IMR-90 (cell line): ENCODE measurements around the gene SCGB1C1. TPM values are rescaled to one million over a fixed set of nuclear protein-coding genes. Genes with fewer than 3 reads are reported as not detected.

Source experiments
- ATAC-seq: fragments of 200-7000 bp; cut with Tn5 transposase; 2 replicates; pipeline ENCODE4 v1.9.1; 2020; ENCODE audit warnings: low read depth, mild to moderate bottlenecking, moderate library complexity
- BruUV-seq: library from RNA; stranded (reverse); fragments of 400-500 nt; replicated peaks from 2 replicates; lab custom pipeline; 2021; lab: Mats Ljungman, UMichigan
- CTCF ChIA-PET: fragments of 300-600 bp; formaldehyde crosslinking; extraction: SDS; loops from one replicate; lab custom pipeline; 2021; ENCODE audit warnings: antibody characterized with exemption; lab: Yijun Ruan, JAX
- POLR2A ChIA-PET: fragments of 300-600 bp; sonication (Branson Sonifier 250); formaldehyde crosslinking; loops from one replicate; lab custom pipeline; 2022; ENCODE audit warnings: antibody characterized with exemption; ENCODE audit not compliant: unreplicated experiment; lab: Charles Lee
- DNase-seq: peaks from one replicate; pipeline ENCODE4 v3.0.0; 2013
- H2AFZ ChIP-seq: replicated peaks from 2 replicates; pipeline ENCODE3; 2013; ENCODE audit warnings: low read length, mild to moderate bottlenecking; ENCODE audit not compliant: poor library complexity
- H2AK5ac ChIP-seq: 2 replicates; pipeline ENCODE4 v1.6.1; 2013; ENCODE audit warnings: low read depth, low read length, inconsistent platforms
- H2AK9ac ChIP-seq: replicated peaks from 2 replicates; pipeline ENCODE3; 2013; ENCODE audit warnings: mild to moderate bottlenecking, low read depth, low read length, moderate library complexity; ENCODE audit not compliant: poor library complexity
- H2BK120ac ChIP-seq: 2 replicates; pipeline ENCODE4 v1.6.1; 2013; ENCODE audit warnings: low read depth, low read length, inconsistent platforms
- H2BK15ac ChIP-seq: 3 replicates; pipeline ENCODE4 v1.6.1; 2013; ENCODE audit warnings: low read depth, low read length, inconsistent platforms
- H2BK20ac ChIP-seq: 2 replicates; pipeline ENCODE4 v1.6.1; 2013; ENCODE audit warnings: low read depth, mild to moderate bottlenecking, inconsistent platforms, low read length, moderate library complexity
- H2BK5ac ChIP-seq: 2 replicates; pipeline ENCODE4 v1.6.1; 2013; ENCODE audit warnings: mild to moderate bottlenecking, low read depth, low read length, inconsistent platforms; ENCODE audit not compliant: poor library complexity, severe bottlenecking
- H3K14ac ChIP-seq: replicated peaks from 2 replicates; pipeline ENCODE4 v1.6.1; 2013; ENCODE audit warnings: low read depth, low read length, inconsistent platforms
- H3K18ac ChIP-seq: 2 replicates; pipeline ENCODE4 v1.6.1; 2013; ENCODE audit warnings: low read depth, low read length, control low read depth
- H3K23ac ChIP-seq: 2 replicates; pipeline ENCODE4 v1.6.1; 2013; ENCODE audit warnings: low read depth, low read length, inconsistent platforms
- H3K27ac ChIP-seq: 2 replicates; pipeline ENCODE4 v1.5.1; 2013; ENCODE audit warnings: mild to moderate bottlenecking, control low read depth, low read length; ENCODE audit not compliant: insufficient read depth
- H3K27me3 ChIP-seq: 2 replicates; pipeline ENCODE4 v1.6.1; 2013; ENCODE audit warnings: low read length; ENCODE audit not compliant: control insufficient read depth, insufficient read depth
- H3K36me3 ChIP-seq: 2 replicates; pipeline ENCODE4 v1.6.1; 2013; ENCODE audit warnings: low read length, mixed read lengths; ENCODE audit not compliant: control insufficient read depth, insufficient read depth
- H3K4ac ChIP-seq: 2 replicates; pipeline ENCODE4 v1.6.1; 2013; ENCODE audit warnings: low read depth, low read length, inconsistent platforms
- H3K4me1 ChIP-seq: 2 replicates; pipeline ENCODE4 v1.6.1; 2013; ENCODE audit warnings: low read length, mixed read lengths; ENCODE audit not compliant: control insufficient read depth, insufficient read depth
- H3K4me2 ChIP-seq: 2 replicates; pipeline ENCODE4 v1.6.1; 2013; ENCODE audit warnings: low read depth, mild to moderate bottlenecking, control low read depth, low read length, moderate library complexity
- H3K4me3 ChIP-seq: 2 replicates; pipeline ENCODE4 v1.5.1; 2013; ENCODE audit warnings: low read depth, mild to moderate bottlenecking, control low read depth, low read length, moderate library complexity; ENCODE audit not compliant: insufficient read depth
- H3K56ac ChIP-seq: 2 replicates; pipeline ENCODE4 v1.6.1; 2013; ENCODE audit warnings: low read length, inconsistent platforms; ENCODE audit not compliant: insufficient read depth; ENCODE audit errors: extremely low read depth
- H3K79me1 ChIP-seq, 2 experiments: 2 replicates each; pipeline ENCODE4 v1.6.1; 2013; ENCODE audit warnings: low read length in 2 of 2, inconsistent platforms in 1 of 2, low read depth in 1 of 2
- H3K9ac ChIP-seq: 2 replicates; pipeline ENCODE4 v1.6.1; 2013; ENCODE audit warnings: low read depth, low read length, control low read depth
- H3K9me1 ChIP-seq: 2 replicates; pipeline ENCODE4 v1.6.1; 2013; ENCODE audit warnings: low read length, inconsistent platforms; ENCODE audit not compliant: insufficient read depth
- H3K9me3 ChIP-seq: 2 replicates; pipeline ENCODE4 v1.6.1; 2013; ENCODE audit warnings: low read length; ENCODE audit not compliant: control insufficient read depth, insufficient read depth
- H4K20me1 ChIP-seq: 2 replicates; pipeline ENCODE4 v1.6.1; 2013; ENCODE audit warnings: low read length, inconsistent platforms; ENCODE audit not compliant: insufficient read depth
- H4K5ac ChIP-seq: 2 replicates; pipeline ENCODE4 v1.6.1; 2013; ENCODE audit warnings: mild to moderate bottlenecking, low read depth, low read length, control low read depth
- H4K8ac ChIP-seq, 2 experiments: 2 replicates each; pipeline ENCODE4 v1.6.1; 2013; ENCODE audit warnings: low read depth in 2 of 2, low read length in 2 of 2, control low read depth in 1 of 2, inconsistent platforms in 1 of 2
- H4K91ac ChIP-seq: 2 replicates; pipeline ENCODE4 v1.6.1; 2013; ENCODE audit warnings: low read depth, low read length, inconsistent platforms; ENCODE audit not compliant: insufficient read depth
- CEBPB ChIP-seq: IDR thresholded peaks from 2 replicates; pipeline ENCODE4 v1.6.1; 2012; ENCODE audit warnings: low read depth, low read length, improper control_type of control experiment
- CHD1 ChIP-seq: IDR thresholded peaks from 2 replicates; pipeline ENCODE4 v1.6.1; 2012; ENCODE audit warnings: low read depth, low read length, improper control_type of control experiment
- POLR2A ChIP-seq: IDR thresholded peaks from 2 replicates; pipeline ENCODE4 v1.6.1; 2012; ENCODE audit warnings: mild to moderate bottlenecking, low read depth, low read length
- WGBS, 2 experiments: methylation state at CpG; one replicate each; pipeline versions ENCODE4 v1.1.5 to v1.1.7; 2013; ENCODE audit warnings: missing lambda C conversion rate in 2 of 2; ENCODE audit not compliant: insufficient read length in 1 of 2; ENCODE audit errors: extremely low coverage in 2 of 2; 5-methylcytosine and 5-hydroxymethylcytosine counted together
- dilution Hi-C: fragments of 300-500 bp; cut with HindIII; formaldehyde crosslinking; loops from one replicate; pipeline ENCODE4 v1.14.3; 2018; ENCODE audit warnings: low sequenced_read_pairs; ENCODE audit not compliant: unreplicated experiment
- in situ Hi-C: fragments of 300-500 bp; cut with MboI; formaldehyde crosslinking; loops from 3 replicates; pipeline ENCODE4 v1.14.3; 2019; ENCODE audit warnings: low sequenced_read_pairs, inconsistent platforms, mixed read lengths
- intact Hi-C: fragments of 100-400 bp; cut with micrococcal nuclease; formaldehyde crosslinking; loops from 2 replicates; pipeline ENCODE4 v1.10.0; 2022
- polyA plus RNA-seq, 3 experiments: library from polyadenylated mRNA; depleted of rRNA; stranded (reverse); fragments of >200 nt; gene quantifications; 2 replicates each; pipeline ENCODE4 v1.2.3, GENCODE V29; 2012; ENCODE audit warnings: low replicate concordance in 1 of 3
- total RNA-seq: library from RNA; depleted of rRNA; stranded (reverse); fragments of >200 nt; gene quantifications from 2 replicates; pipeline ENCODE4 v1.2.3, GENCODE V29; 2012

SCGB1C1 gene
- total and polyA plus RNA-seq, 2 of the 4 experiments (the other 2 are of a cell fraction): not detected

DNA sequence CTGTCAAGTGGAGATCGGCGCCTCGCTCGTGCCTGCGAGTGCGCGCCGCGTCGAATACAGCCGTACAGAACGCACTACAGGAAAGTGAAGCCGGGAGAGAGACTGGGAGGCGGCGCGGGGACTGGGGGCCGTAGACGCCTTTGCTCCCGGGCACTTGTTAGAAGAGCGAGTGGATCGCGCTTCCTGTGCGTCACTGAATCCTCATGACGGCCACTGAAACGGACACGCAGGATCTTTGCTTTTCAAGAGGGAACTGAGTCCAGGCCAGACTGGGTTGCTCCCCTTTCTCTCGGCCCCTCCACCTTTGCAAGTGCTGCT is 14.9 kb downstream of the SCGB1C1 start:
- dilution Hi-C loops (no loop called here), intact Hi-C loops (loop anchor here (2.0 to 5.0 kb wide), 4 partner anchors 99 to 309 kb away; partner anchors contain the start of gene IFITM2), in situ Hi-C loops (no loop called here)
- peak; percentile 41; the same call in 1 of the 2 replicates for TF ChIP-seq POLR2A
- peak; percentile 91; the same call in 1 of the 2 replicates for TF ChIP-seq CHD1
- TF ChIP-seq CEBPB: no peak
- peaks cover 30% of the 10 kb centered on the region for H3K9me1 ChIP-seq
- H3K4ac ChIP-seq: peak overlapping the region; percentile 99
- H3K79me1 ChIP-seq: peaks cover 46 to 87% of the 10 kb centered on the region in 2 experiments
- peak; percentile 1 for ATAC-seq
- peak overlapping the region; percentile 99 for H2AK9ac ChIP-seq
- peak overlapping the region; percentile 98 for H3K23ac ChIP-seq
- H2AK5ac ChIP-seq: peak overlapping the region; percentile 96
- peak overlapping the region; percentile 88 for H3K27ac ChIP-seq
- no peak overlapping the region for H2BK15ac ChIP-seq
- CTCF ChIA-PET: no interaction called here
- no peak overlapping the region for H2BK20ac ChIP-seq
- no TSS peak for BruUV-seq
- H2AFZ ChIP-seq: peak overlapping the region; percentile 91
- peak overlapping the region; percentile 70 for H3K4me3 ChIP-seq
- no peaks in the 10 kb centered on the region for H3K9me3 ChIP-seq
- H4K91ac ChIP-seq: peak overlapping the region; percentile 89
- H4K8ac ChIP-seq: peak overlapping the region; percentile 90 to 95
- H3K4me1 ChIP-seq: peaks cover 25% of the 10 kb centered on the region
- peaks cover 86% of the 10 kb centered on the region for H4K20me1 ChIP-seq
- peak overlapping the region; percentile 97 for H2BK5ac ChIP-seq
- 0% methylated on average over 9 of the region's 27 CpGs; no CpG with 5 or more reads in 1 of the 2 experiments for WGBS, 2 experiments
- DNase-seq: peak; percentile 68
- peak overlapping the region; percentile 56 for H4K5ac ChIP-seq
- H3K36me3 ChIP-seq: peaks cover 62% of the 10 kb centered on the region
- peak overlapping the region; percentile 99 for H3K4me2 ChIP-seq
- peak overlapping the region; percentile 92 for H3K9ac ChIP-seq
- peak overlapping the region; percentile 98 for H3K14ac ChIP-seq
- H3K56ac ChIP-seq: peak overlapping the region; percentile 84
- peak overlapping the region; percentile 84 for H3K18ac ChIP-seq
- H2BK120ac ChIP-seq: peak overlapping the region; percentile 41; the same call in 1 of the 2 replicates
- POLR2A ChIA-PET: interaction anchor here (0.8 kb wide), 1 partner anchor 36 kb away, joined by 3 read pairs; no protein-coding TSS in a partner anchor
- H3K27me3 ChIP-seq: no peaks in the 10 kb centered on the region
